GM18511 (cell line): Measurements from ENCODE around the gene CLTB.
A peak's percentile ranks its signal among the peaks of the same experiment; 100 is the strongest.

Experiments used
- ATAC-seq: cut with Tn5 transposase; IDR thresholded peaks from one replicate; pipeline ENCODE4 v1.9.1; 2021; ENCODE audit warnings: mild to moderate bottlenecking, moderate library complexity; ENCODE audit not compliant: unreplicated experiment

CLTB gene

GRCh38 chr5:176383961-176384360 is 32.4 kb downstream of the CLTB start:
- no peak for ATAC-seq

DNA sequence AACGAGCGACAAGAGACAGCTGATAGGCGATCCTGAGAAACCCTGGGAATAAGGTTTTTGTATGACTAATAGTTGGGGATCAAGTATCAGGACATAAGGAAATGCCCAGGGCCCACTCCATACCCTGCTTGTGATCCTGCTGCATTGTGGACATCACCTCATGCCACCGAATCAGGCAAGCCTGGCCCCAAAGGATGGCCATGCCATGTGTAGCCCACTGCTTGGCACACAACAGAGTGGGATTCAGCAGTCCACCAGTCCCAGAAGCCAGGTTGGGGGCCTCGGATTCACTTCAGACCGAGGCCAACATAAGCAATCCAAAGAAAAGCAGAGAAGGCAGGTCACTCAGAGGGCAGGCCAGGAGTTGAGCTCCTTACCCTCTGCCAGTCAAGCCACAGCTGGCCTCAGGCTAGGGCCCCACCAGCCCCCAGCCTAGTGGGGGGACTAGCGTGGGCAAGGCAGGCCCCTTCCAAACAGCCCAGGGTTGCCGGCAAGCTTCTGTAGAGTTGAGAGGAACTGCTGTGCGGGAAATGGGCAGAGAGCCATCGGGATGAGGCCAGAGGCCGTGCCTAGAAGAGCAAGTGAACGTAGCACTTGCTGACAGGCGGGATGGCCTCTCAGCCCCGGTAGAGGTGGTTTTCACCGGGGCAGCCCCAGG is 33.0 kb downstream of the CLTB start:
- ATAC-seq = no peak

DNA sequence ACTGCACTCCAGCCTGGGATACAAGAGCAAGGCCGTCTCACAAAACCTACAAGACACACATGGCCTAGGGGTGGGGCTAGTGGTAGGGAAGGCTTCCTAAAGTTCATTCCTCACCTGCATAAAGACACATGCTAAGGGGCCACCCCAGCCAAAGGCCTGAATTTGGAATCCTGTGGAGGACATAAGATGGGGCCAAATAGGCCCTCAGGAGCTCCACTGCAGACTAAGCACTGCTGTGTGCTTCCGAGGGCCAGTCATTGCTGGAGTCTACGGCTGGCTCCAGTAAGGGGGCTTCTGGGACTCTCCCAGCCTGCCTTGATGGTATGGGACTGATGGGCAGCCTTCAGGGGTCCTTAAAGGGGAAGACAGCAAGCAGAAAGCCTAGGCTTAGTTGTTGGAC is 33.6 kb downstream of the CLTB start:
- ATAC-seq = no peak

DNA sequence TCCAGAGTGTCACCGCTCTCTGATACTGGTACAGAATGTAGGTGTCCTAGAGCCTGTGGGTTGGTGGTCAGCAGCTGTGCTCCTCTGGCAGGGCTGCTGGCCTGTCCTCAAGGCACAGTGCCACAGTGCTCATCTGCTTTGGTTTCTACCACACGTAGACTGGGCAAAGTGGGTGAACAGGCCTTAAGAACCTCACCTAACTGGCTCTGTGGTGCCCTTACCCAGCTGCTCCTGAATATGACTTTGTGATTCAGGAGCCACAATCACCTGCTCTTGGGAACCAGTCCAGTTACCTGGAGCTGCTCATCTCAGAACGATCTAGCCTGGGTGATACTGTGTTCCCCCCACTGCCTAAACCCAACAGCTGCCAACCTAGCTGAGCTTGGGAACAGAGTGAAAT is 34.4 kb downstream of the CLTB start:
- no peak for ATAC-seq

DNA sequence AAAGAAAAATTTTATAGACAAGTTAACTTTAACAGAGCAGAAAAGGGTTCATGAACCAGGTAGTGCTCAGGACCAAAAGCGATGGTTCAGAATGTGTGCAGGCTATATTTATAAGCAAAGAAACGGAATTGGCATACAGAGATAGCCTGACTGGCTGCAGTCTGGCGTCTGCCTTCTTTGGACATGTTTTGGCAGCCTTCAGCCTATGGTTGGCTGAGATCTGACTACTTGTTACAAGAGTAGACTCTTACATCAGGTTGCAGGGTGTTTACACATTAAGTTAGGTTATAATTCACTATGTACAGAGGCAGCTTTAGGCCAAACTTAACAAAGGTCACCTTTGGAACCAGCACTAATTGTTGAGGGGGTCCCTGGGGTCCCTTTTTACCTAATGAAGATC is 34.9 kb downstream of the CLTB start:
- ATAC-seq = no peak

- peak; percentile 50 for ATAC-seq
These were observed 36.5 kb downstream of the CLTB start for GRCh38 chr5:176379881-176380280.

GRCh38 chr5:176373100-176373818 is 43.1 kb downstream of the CLTB start:
- ATAC-seq = no peak

DNA sequence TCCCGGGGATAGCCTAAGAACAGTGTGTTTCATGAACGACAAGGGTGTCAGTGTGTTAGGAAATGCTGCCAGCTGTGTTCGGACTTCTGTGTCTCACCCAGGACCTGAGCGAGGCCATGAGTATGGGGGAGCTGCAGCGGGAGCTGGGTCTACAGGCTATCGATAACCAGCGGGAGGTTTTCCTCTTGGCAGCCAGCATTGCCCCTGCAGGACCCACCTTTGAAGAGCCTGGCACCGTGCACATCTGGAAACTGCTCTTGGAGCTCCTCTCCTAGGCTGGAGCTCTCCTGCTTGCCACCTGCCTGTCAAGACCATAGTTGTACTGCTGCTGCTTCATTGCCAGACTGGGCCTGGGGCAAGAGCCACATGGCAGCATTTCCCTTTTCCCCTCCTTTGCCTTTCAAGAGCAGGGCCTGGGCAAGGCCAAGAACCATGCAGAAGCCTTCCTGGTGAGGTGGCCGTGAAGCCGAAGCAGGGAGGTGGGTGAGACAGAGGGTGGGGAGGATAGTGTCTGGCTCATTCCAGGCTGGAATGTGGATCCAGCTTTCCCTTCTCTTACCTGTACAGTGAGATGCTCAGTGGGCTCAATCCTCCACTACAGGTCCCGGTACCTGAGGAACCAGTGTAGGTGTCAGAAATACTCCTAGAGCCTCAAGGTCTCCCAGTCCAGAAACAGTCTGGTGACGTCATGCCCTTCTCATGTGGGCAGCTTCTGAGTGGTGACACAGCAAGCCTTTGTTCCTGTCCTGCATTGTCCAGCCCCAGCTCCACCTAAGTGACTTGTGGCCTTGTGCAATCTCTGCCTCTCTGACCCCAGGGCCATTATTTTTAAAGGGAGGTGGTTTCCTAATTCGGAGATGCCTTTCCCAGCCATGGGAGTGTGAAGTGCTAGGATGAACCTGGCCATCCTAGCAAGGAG is 44.5 kb downstream of the CLTB start:
- ATAC-seq = no peak

- no peak for ATAC-seq
These were observed 46.2 kb downstream of the CLTB start for GRCh38 chr5:176369934-176370711.

DNA sequence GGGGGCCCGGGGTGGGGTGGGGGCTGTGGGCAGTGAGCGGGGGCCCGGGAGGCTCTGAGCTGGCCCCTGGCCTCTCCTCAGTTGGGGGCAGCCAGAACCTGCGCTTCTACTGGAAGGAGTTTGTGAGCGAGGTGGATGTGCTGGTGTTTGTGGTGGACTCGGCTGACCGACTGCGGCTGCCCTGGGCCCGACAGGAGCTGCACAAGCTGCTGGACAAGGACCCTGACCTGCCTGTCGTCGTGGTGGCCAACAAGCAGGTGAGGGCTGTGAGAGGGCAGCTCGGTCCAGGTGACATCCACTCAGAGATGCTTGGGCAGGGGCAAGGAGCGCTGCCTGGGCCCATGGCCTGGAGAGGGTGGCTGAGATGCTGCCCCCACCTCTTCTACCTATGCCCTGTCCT is 47.6 kb downstream of the CLTB start:
- no peak for ATAC-seq

- ATAC-seq = no peak
These were observed 50.0 kb downstream of the CLTB start for GRCh38 chr5:176366232-176366894.

DNA sequence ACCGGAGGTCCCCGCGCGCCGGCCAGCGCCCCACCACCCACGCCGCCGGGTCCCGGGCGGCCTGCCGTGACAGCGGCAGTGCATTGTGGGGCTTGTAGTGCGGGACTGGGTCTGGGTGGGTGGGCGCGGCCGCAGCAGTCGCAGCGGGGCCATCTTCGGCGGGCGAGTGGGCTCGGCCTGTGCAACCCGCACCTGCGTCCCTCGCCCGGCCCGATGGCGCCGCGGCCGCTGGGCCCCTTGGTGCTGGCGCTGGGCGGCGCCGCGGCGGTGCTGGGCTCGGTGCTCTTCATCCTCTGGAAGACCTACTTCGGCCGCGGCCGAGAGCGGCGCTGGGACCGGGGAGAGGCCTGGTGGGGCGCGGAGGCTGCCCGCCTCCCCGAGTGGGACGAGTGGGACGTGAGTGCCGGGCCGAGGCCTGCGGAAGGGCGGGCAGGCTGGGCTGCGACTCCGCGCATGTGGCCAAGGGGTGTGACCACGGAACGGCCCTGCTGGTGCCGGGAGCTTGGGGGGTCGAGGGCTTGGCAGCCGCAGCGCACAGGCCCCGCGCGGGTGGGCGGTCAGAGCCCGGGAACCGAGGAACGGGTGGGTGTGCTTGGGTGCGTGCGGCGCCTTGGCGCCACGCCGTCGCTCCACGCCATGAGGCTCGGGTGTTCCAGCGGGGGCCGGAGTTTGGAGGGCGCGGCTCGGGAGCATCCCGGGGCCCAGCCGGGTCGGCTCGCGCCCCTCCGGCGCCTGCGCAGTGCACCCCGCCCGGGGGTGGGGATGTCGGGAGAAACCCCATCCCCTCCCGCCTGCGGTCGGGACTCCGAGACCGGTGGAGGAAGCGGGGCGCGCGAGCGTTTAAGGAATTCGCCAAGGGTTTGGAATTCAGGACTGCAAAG is 50.7 kb downstream of the CLTB start, which contains the start of gene ARL10:
TSS of gene ARL10 (plus strand) at position 137 of the 881 bp plus-strand sequence. CDS start at position 214, 77 bp downstream.
- peak; percentile 46 for ATAC-seq

DNA sequence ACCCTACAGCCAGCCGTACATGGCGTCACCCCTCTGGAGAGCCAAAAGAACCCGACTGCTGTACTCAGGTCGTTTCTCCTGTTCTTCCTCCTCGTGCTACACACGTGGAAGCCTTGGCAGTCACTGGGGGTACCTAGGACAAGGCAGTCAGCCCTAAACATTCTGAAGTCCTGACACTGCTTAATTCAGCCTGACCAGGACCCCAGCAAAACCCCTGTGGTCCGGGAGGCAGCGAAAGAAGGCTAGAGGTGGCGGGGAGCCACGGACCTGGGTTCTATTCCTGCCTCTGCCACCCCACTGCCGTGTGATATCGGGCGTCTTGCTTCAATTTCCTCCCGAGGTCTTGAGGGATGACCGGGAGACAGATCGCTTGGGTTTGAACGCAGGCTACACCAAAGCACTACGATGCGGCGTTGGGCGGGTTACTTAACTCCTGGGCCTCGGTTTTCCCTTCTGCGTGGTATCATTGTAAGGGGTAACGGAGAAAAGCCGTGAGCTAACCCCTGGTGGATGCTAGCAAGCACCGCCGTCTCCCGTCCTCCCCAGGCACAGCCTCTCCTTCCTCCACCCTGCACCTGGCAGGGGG is 51.5 kb downstream of the CLTB start:
- ATAC-seq = no peak

GRCh38 chr5:176362233-176362490 is 54.2 kb downstream of the CLTB start:
- peak; percentile 10 for ATAC-seq

GRCh38 chr5:176361437-176362232 is 54.7 kb downstream of the CLTB start, which contains the start of gene KIAA1191:
TSS of gene KIAA1191 (minus strand) at chr5:176361764. CDS start at chr5:176359508, 2,256 bp downstream.
- peak; percentile 87 for ATAC-seq

DNA sequence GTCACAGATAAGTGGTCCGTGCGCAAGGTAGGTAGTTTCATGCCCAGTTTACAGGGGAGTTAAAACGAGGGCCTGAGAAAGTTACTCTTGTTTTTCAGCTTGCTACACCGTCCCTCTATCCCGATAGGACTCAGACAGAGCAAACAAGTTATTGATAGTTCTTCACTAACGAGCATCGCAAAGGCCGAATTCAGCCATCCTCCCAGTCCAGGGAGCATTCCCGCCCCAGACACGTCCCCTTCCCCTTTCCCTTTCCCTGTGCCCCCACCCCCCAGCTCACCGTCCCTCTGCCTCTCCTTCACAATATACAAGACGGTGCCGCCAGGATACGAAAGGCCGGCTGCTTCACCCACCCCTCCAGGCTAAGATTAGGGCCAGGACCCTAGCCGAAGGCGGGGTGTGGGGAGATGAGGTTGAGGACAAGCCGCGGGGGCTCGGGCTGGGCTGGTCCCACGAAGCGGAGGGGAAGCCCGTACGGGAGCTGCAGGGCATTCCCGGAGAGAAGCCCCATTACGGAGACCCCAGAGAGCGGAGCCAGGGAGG is 55.4 kb downstream of the CLTB start:
- ATAC-seq = peak; percentile 19

- no peak for ATAC-seq
These were observed 56.7 kb downstream of the CLTB start for GRCh38 chr5:176359658-176360057.

DNA sequence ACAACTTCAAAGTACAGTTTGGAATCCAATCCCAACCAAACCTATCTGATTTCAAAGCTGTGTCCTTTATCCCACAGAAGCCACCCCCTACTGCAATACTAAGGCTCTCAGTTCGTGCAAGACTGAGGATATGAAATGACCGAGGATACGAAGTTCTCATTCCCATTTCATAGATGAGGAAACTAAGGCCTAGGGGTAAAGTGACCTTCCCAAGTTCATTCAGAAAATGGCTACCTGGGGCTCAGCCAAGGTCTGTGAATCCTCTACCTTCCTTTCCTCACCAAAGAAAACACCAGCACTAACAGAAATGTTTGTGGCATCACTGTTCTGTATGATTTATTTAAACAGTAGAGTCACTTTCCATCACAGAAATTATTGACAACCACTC is 60.2 kb downstream of the CLTB start:
- ATAC-seq = no peak
